SIG-M5 treated with dmso at 0.1 percent for 504 hours (cell line): Measurements from ENCODE around the gene ZNF217.
"Not testable (repeated sequence)": the region's sequence is repeated elsewhere in the genome, so short reads cannot be mapped to it uniquely, and the experiment has no call there.

Source experiments
- DNase-seq: peaks from one replicate; lab custom pipeline; 2025; ENCODE audit not compliant: unreplicated experiment; lab: John Stamatoyannopoulos, UW

ZNF217 gene

GRCh38 chr20:53598140-53599043 is 4.8 kb upstream of the ZNF217 start:
- no peak for DNase-seq

GRCh38 chr20:53597521-53598120 is 4.0 kb upstream of the ZNF217 start:
- no peak for DNase-seq

GRCh38 chr20:53597030-53597482 is 3.4 kb upstream of the ZNF217 start:
- peak; percentile 96 for DNase-seq

- DNase-seq: not testable (repeated sequence)
Observed at GRCh38 chr20:53596189-53597001, 2.8 kb upstream of the ZNF217 start.

GRCh38 chr20:53595742-53596141 is 2.1 kb upstream of the ZNF217 start:
- DNase-seq: not testable (repeated sequence)

- DNase-seq: no peak
Observed at GRCh38 chr20:53595018-53595378, 1.4 kb upstream of the ZNF217 start.

GRCh38 chr20:53594068-53595017 is 704 bp upstream of the ZNF217 start:
- peak; percentile 100 for DNase-seq

GRCh38 chr20:53592992-53593465 is 610 bp downstream of the ZNF217 start:
- DNase-seq: peak; percentile 77

GRCh38 chr20:53592454-53592991 is 1.1 kb downstream of the ZNF217 start:
- peak; percentile 84 for DNase-seq

GRCh38 chr20:53591941-53592441 is 1.6 kb downstream of the ZNF217 start:
- not testable (repeated sequence) for DNase-seq

GRCh38 chr20:53591206-53591741 is 2.4 kb downstream of the ZNF217 start:
- peak; percentile 87 for DNase-seq

GRCh38 chr20:53590608-53591007 is 3.0 kb downstream of the ZNF217 start:
- DNase-seq: not testable (repeated sequence)

GRCh38 chr20:53590122-53590521 is 3.5 kb downstream of the ZNF217 start:
- DNase-seq: not testable (repeated sequence)

GRCh38 chr20:53589321-53590065 is 4.1 kb downstream of the ZNF217 start:
- DNase-seq: peak; percentile 67

GRCh38 chr20:53587157-53587703 is 6.4 kb downstream of the ZNF217 start:
- DNase-seq: not testable (repeated sequence)

- no peak for DNase-seq
Observed at GRCh38 chr20:53586640-53587039, 7.0 kb downstream of the ZNF217 start.

GRCh38 chr20:53585910-53586309 is 7.7 kb downstream of the ZNF217 start:
- not testable (repeated sequence) for DNase-seq

GRCh38 chr20:53585004-53585569 is 8.6 kb downstream of the ZNF217 start:
- DNase-seq: not testable (repeated sequence)
